AG04449 (cell line): Measurements from ENCODE around the gene ST6GALNAC1.

Source experiments
- CTCF ChIA-PET: fragments of 350-600 bp; formaldehyde crosslinking; extraction: SDS; loops from one replicate; lab custom pipeline; 2021; ENCODE audit warnings: antibody characterized with exemption; lab: Yijun Ruan, JAX
- POLR2A ChIA-PET: fragments of 400-600, 350-600 bp; formaldehyde crosslinking; extraction: SDS; loops from one replicate; lab custom pipeline; 2020; ENCODE audit warnings: antibody characterized with exemption, inconsistent platforms; lab: Yijun Ruan, JAX
- DNase-seq: peaks from one replicate; pipeline ENCODE4 v3.0.0-alpha.2; 2010; ENCODE audit warnings: low read depth, low spot score
- H3K4me3 ChIP-seq: 2 replicates; pipeline ENCODE4 v1.5.1; 2011; ENCODE audit warnings: low read depth, mild to moderate bottlenecking, control low read depth, low read length
- TF ChIP-seq, protein P1 (sequence below): IDR thresholded peaks from one replicate; pipeline ENCODE4 v1.5.1; 2011; ENCODE audit warnings: mild to moderate bottlenecking, moderate library complexity, low read length, control low read depth, inconsistent platforms; ENCODE audit not compliant: insufficient read depth; ENCODE audit errors: missing control alignments

ST6GALNAC1 gene

DNA sequence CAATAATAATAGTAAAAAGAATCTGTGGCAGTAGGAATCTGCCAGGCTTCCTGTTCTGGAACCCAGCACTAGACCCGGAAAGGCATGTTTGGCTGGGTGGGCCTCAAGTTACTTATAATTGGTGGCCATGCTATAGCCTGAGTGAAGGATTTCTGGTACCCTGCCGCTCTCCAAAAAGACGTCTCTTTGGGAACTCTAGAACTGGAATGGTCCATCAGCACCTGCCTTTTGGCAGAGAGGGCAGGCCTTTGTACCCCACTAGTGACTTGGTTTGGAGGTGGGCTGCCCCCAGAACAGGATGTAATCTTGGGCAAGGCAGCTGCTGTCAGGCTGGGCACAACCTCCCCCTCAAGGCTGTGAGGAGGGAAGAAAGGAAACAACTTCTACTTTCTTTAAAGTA is 29.3 kb upstream of the ST6GALNAC1 start:
- no peak for DNase-seq
- no peak overlapping the region; the same call in 1 of the 2 replicates for H3K4me3 ChIP-seq
- CTCF ChIA-PET = interaction anchor here (3.0 kb wide), 1 partner anchor 8 kb away, joined by 25 read pairs; no protein-coding TSS in a partner anchor
- POLR2A ChIA-PET = interaction anchor here (1.3 kb wide), 1 partner anchor 9 kb away, joined by 3 read pairs; no protein-coding TSS in a partner anchor
- TF ChIP-seq, protein P1, sequence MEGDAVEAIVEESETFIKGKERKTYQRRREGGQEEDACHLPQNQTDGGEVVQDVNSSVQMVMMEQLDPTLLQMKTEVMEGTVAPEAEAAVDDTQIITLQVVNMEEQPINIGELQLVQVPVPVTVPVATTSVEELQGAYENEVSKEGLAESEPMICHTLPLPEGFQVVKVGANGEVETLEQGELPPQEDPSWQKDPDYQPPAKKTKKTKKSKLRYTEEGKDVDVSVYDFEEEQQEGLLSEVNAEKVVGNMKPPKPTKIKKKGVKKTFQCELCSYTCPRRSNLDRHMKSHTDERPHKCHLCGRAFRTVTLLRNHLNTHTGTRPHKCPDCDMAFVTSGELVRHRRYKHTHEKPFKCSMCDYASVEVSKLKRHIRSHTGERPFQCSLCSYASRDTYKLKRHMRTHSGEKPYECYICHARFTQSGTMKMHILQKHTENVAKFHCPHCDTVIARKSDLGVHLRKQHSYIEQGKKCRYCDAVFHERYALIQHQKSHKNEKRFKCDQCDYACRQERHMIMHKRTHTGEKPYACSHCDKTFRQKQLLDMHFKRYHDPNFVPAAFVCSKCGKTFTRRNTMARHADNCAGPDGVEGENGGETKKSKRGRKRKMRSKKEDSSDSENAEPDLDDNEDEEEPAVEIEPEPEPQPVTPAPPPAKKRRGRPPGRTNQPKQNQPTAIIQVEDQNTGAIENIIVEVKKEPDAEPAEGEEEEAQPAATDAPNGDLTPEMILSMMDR = no peak

DNA sequence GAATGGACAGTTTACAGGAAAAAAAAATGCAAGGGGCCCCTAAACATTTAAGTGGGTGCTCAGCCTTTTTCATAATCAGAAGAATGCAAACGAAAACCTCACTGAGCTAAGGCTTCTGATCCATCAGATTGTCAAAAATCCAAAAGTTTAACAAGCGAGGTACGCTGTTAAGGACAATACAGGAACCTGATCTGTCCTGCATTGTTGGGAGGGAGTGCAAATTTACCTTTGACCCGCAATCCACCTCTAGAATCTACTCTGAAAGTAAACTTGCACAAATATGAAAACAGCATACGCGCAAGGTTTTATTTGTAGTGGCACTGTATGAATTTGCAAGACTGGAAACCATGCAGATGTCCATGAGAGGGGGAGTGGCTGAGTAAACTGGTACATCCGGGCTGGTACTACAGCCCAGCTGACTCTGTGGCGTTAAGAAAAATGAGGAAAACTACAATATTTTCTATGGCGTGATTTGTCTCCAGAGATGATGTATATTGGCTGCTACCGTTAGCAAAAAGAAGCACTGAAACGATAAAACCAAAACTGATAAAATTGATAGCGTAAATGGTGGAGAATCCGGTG is 28.8 kb upstream of the ST6GALNAC1 start:
- POLR2A ChIA-PET = interaction anchor here (0.9 to 1.3 kb wide), 5 partner anchors 9 to 115 kb away, joined by 3 to 6 read pairs (median 3); no protein-coding TSS in a partner anchor

DNA sequence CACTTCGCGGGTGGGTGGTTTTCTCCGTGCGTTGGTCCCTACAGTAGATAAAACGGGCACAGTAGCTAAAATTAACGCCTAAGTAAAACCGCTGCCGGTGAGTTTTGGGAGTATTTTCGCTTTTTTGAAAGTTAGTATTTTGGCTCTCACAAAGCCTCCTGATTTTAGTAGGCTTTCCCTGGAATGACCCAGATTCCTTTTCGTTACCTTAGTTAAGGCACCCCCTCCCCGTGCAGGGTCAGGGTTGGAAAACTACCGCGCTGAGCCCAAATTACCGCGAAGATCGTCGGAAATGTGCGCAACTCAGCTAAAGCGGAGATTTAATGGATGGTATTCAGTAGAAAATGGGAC is 28.3 kb upstream of the ST6GALNAC1 start:
- no peak for DNase-seq
- POLR2A ChIA-PET = interaction anchor here (0.6 to 1.3 kb wide), 5 partner anchors 10 to 114 kb away, joined by 3 to 6 read pairs (median 3); no protein-coding TSS in a partner anchor
- TF ChIP-seq, protein P1 = no peak
- CTCF ChIA-PET = interaction anchor here (0.9 to 3.0 kb wide), 4 partner anchors 9 to 149 kb away, joined by 3 to 25 read pairs (median 6); no protein-coding TSS in a partner anchor
- H3K4me3 ChIP-seq = peak overlapping the region; percentile 74

More for the DNA sequence above, 28.8 kb upstream of the ST6GALNAC1 start:
- TF ChIP-seq, protein P1 = no peak
- H3K4me3 ChIP-seq = peak overlapping the region; percentile 74
- CTCF ChIA-PET = interaction anchor here (0.9 to 3.0 kb wide), 3 partner anchors 9 to 114 kb away, joined by 3 to 25 read pairs (median 3); no protein-coding TSS in a partner anchor
- no peak for DNase-seq

DNA sequence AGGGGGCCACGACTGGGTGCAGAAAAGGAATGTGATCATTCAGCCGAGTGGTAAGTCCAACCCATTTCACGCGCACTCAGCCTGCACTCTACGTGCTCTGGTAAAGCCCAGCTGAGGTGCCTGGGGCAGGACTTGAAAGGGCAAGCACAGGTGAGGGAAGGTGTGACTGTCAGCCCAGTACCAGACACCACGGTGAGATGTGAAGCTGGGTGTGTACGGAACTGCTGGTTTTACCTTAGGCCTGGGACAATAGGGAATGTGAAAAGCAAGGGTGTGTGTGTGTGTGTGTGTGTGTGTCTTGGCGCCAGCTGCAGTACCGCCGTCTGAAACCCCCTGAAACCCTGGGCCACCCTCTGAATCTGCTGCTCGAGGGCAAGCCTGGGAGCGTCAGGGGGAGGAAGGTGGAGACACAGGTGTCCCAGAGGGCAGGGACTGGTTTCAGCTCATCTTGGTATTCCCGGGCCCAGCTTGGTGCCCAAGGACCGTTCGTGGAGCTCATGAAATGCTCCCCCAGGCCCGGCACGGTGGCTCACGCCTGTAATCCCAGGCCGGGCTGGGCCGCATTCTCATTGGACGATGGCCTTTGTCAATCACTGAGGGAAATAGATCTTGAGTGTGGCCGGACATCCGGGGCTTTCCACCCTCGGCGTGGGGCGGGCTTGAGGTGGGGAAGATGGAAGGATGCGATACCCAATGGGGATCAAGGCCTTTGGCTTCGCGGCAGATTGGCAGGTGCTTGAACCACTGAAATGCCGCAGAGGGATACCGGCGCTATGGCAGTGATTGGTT is 27.8 kb upstream of the ST6GALNAC1 start:
- ChIA-PET POLR2A (interaction anchor here (0.6 to 1.3 kb wide), 5 partner anchors 10 to 114 kb away, joined by 3 to 6 read pairs (median 3); no protein-coding TSS in a partner anchor), CTCF (interaction anchor here (0.5 to 3.0 kb wide), 5 partner anchors 10 to 148 kb away, joined by 3 to 25 read pairs (median 3); no protein-coding TSS in a partner anchor)
- peak; percentile 100 for DNase-seq
- TF ChIP-seq, protein P1 = no peak
- H3K4me3 ChIP-seq = peak overlapping the region; percentile 74

DNA sequence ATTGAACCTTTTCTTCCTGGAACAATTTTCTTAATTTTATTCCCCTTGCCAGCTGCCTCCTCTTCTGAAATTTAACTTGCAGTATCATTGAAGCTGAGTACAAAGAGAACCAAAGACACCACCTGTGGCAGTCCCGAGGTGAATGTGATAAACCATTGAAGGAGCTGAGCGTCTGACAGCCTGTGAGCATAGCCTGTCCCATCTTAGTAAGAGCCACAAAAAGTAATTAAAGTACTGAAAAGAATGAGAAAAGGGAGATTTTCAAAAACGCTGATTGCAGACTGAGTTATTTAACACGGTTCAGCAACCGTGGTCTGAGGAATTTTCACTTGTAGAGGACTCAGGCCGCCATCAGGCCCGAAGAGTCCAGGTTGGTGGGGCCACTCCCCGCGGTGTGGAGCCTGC is 27.2 kb upstream of the ST6GALNAC1 start:
- no peak overlapping the region for H3K4me3 ChIP-seq
- DNase-seq = no peak
- ChIA-PET CTCF (interaction anchor here (0.5 to 3.0 kb wide), 4 partner anchors 11 to 148 kb away, joined by 3 to 25 read pairs (median 6); no protein-coding TSS in a partner anchor), POLR2A (interaction anchor here (1.3 kb wide), 1 partner anchor 11 kb away, joined by 6 read pairs; no protein-coding TSS in a partner anchor)
- TF ChIP-seq, protein P1 = no peak
